ENCODE data around the gene IL10RA.

DNA sequence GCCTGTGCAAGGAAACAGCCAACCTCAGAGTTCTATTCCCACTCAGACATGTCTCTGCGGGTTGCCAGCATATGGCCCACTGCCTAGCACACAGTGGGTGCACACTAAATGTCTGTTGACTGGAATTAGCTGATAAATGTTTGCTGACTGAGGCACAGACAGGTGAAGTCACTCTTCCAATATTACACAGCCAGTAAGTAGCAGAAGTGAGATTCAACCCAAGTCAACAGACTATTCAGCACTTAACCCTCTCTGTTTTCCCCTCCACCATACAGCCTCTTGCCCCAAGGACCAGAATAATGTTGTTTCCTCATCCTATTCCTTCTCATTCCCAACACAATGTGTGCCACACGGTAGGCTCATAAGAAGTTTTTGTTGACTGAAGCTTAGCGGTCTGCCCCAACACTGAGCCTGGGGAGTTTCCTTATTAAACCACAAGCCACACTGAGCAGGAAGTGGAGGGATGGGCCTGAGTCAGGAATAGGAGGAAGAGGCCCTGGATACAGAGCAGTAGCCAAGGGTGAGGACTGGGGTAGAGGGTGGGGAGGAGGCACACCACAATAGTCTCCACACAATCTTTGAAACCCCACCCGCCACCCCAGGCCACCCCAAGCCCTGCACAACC, 15.7 kb upstream of the IL10RA start:
- TF ChIP-seq CTCF (IDR thresholded peaks at IDR 0.05) (no peak), POLR2A (IDR thresholded peaks at IDR 0.05) (no peak), EP300 (IDR thresholded peaks at IDR 0.05) (no peak)
